ENCODE measurements around the gene POLA1. TPM values are rescaled to one million over a fixed set of nuclear protein-coding genes. Genes with fewer than 3 reads are reported as not detected.

The POLA1 gene
- total RNA-seq, 2 donors from 2014 or later, result 23.2 to 54.3 TPM

GRCh38 chrX:24999511-24999910, 305.8 kb downstream of the POLA1 start:
- H3K4me3 Mint-ChIP-seq, result no peak overlapping the region
- peaks cover 16 to 26% of the 10 kb centered on the region in 2 donors for H3K27me3 Mint-ChIP-seq
- peaks cover 5 to 7% of the 10 kb centered on the region in 2 donors for H3K4me1 Mint-ChIP-seq (ENCODE audit: low read depth in 2 of 2)
- H3K27ac Mint-ChIP-seq, result no peak overlapping the region
- ATAC-seq (no peak), DNase-seq (ENCODE audit: low spot score) (no peak)
- H3K9me3 Mint-ChIP-seq, result no peaks in the 10 kb centered on the region
- H3K36me3 Mint-ChIP-seq, result no peaks in the 10 kb centered on the region

- peaks cover 26 to 37% of the 10 kb centered on the region in 2 donors for H3K27me3 Mint-ChIP-seq
- peaks cover 5 to 9% of the 10 kb centered on the region in 2 donors for H3K4me1 Mint-ChIP-seq (ENCODE audit: low read depth in 2 of 2)
- H3K9me3 Mint-ChIP-seq, result no peaks in the 10 kb centered on the region
- H3K27ac Mint-ChIP-seq, result no peak overlapping the region
- H3K36me3 Mint-ChIP-seq, result no peaks in the 10 kb centered on the region
- no peak overlapping the region for H3K4me3 Mint-ChIP-seq
- DNase-seq (ENCODE audit: low spot score) (no peak), ATAC-seq (peak in 1 of 2 donors; percentile 36)
These were observed 308.3 kb downstream of the POLA1 start for GRCh38 chrX:25001808-25002660.

GRCh38 chrX:25002661-25003020, 308.9 kb downstream of the POLA1 start:
- no peak for ATAC-seq
- H3K27ac Mint-ChIP-seq, result no peak overlapping the region
- no peak for DNase-seq (ENCODE audit: low spot score)
- H3K4me3 Mint-ChIP-seq, result no peak overlapping the region
- H3K9me3 Mint-ChIP-seq, result no peaks in the 10 kb centered on the region
- H3K4me1 Mint-ChIP-seq (ENCODE audit: low read depth in 2 of 2), result peaks cover 5 to 9% of the 10 kb centered on the region in 2 donors
- H3K27me3 Mint-ChIP-seq, result peaks cover 26 to 38% of the 10 kb centered on the region in 2 donors
- H3K36me3 Mint-ChIP-seq, result no peaks in the 10 kb centered on the region

GRCh38 chrX:25003066-25003849, 309.5 kb downstream of the POLA1 start:
- DNase-seq (ENCODE audit: low spot score) (no peak), ATAC-seq (no peak)
- H3K27me3 Mint-ChIP-seq, result peaks cover 26 to 43% of the 10 kb centered on the region in 2 donors
- H3K4me1 Mint-ChIP-seq (ENCODE audit: low read depth in 2 of 2), result peaks cover 5 to 9% of the 10 kb centered on the region in 2 donors
- H3K9me3 Mint-ChIP-seq, result no peaks in the 10 kb centered on the region
- no peak overlapping the region for H3K27ac Mint-ChIP-seq
- peak overlapping the region; percentile 47 for H3K4me3 Mint-ChIP-seq
- no peaks in the 10 kb centered on the region for H3K36me3 Mint-ChIP-seq

GRCh38 chrX:25004040-25004439, 310.3 kb downstream of the POLA1 start:
- peaks cover 5 to 9% of the 10 kb centered on the region in 2 donors for H3K4me1 Mint-ChIP-seq (ENCODE audit: low read depth in 2 of 2)
- no peaks in the 10 kb centered on the region for H3K36me3 Mint-ChIP-seq
- peaks cover 26 to 41% of the 10 kb centered on the region in 2 donors for H3K27me3 Mint-ChIP-seq
- H3K9me3 Mint-ChIP-seq, result no peaks in the 10 kb centered on the region
- no peak for DNase-seq (ENCODE audit: low spot score)
- ATAC-seq, result no peak
- no peak overlapping the region for H3K4me3 Mint-ChIP-seq
- no peak overlapping the region for H3K27ac Mint-ChIP-seq

- ATAC-seq (peak in 1 of 2 donors; percentile 29), DNase-seq (ENCODE audit: low spot score) (no peak)
- Mint-ChIP-seq H3K4me1 (ENCODE audit: low read depth in 2 of 2) (peaks cover 5 to 9% of the 10 kb centered on the region in 2 donors), H3K27me3 (peaks cover 26 to 41% of the 10 kb centered on the region in 2 donors), H3K9me3 (no peaks in the 10 kb centered on the region), H3K27ac (no peak overlapping the region), H3K36me3 (no peaks in the 10 kb centered on the region), H3K4me3 (no peak overlapping the region)
These were observed 310.8 kb downstream of the POLA1 start for GRCh38 chrX:25004485-25005032.

- DNase-seq (ENCODE audit: low spot score), result no peak
- H3K27me3 Mint-ChIP-seq, result peaks cover 27 to 42% of the 10 kb centered on the region in 2 donors
- H3K4me1 Mint-ChIP-seq (ENCODE audit: low read depth in 2 of 2), result peaks cover 5 to 9% of the 10 kb centered on the region in 2 donors
- no peak overlapping the region for H3K4me3 Mint-ChIP-seq
- H3K27ac Mint-ChIP-seq, result no peak overlapping the region
- ATAC-seq, result no peak
- H3K9me3 Mint-ChIP-seq, result no peaks in the 10 kb centered on the region
- no peaks in the 10 kb centered on the region for H3K36me3 Mint-ChIP-seq
These were observed 311.3 kb downstream of the POLA1 start for GRCh38 chrX:25005034-25005381.

GRCh38 chrX:25005382-25006185, 311.9 kb downstream of the POLA1 start:
- Mint-ChIP-seq H3K4me1 (ENCODE audit: low read depth in 2 of 2) (peaks cover 5 to 9% of the 10 kb centered on the region in 2 donors), H3K4me3 (no peak overlapping the region), H3K9me3 (no peaks in the 10 kb centered on the region), H3K27ac (no peak overlapping the region), H3K27me3 (peaks cover 33 to 48% of the 10 kb centered on the region in 2 donors), H3K36me3 (no peaks in the 10 kb centered on the region)
- DNase-seq (ENCODE audit: low spot score) (no peak), ATAC-seq (no peak)

- Mint-ChIP-seq H3K4me3 (no peak overlapping the region), H3K9me3 (no peaks in the 10 kb centered on the region), H3K27me3 (peaks cover 37 to 44% of the 10 kb centered on the region in 2 donors), H3K36me3 (no peaks in the 10 kb centered on the region), H3K27ac (no peak overlapping the region), H3K4me1 (ENCODE audit: low read depth in 2 of 2) (peaks cover 5 to 12% of the 10 kb centered on the region in 2 donors)
- DNase-seq (ENCODE audit: low spot score) (no peak), ATAC-seq (no peak)
These were observed 312.9 kb downstream of the POLA1 start for GRCh38 chrX:25006586-25007058.

GRCh38 chrX:25007059-25008053, 313.6 kb downstream of the POLA1 start:
- Mint-ChIP-seq H3K27me3 (peaks cover 37 to 41% of the 10 kb centered on the region in 2 donors), H3K27ac (no peak overlapping the region), H3K36me3 (no peaks in the 10 kb centered on the region), H3K4me1 (ENCODE audit: low read depth in 2 of 2) (peaks cover 5 to 12% of the 10 kb centered on the region in 2 donors), H3K4me3 (no peak overlapping the region), H3K9me3 (no peaks in the 10 kb centered on the region)
- ATAC-seq (no peak), DNase-seq (ENCODE audit: low spot score) (no peak)

GRCh38 chrX:25009407-25009806, 315.7 kb downstream of the POLA1 start:
- DNase-seq (ENCODE audit: low spot score), result no peak

More at GRCh38 chrX:25009407-25009806, 315.7 kb downstream of the POLA1 start:
- Mint-ChIP-seq H3K9me3 (no peaks in the 10 kb centered on the region), H3K27ac (no peak overlapping the region), H3K4me3 (no peak overlapping the region), H3K36me3 (no peaks in the 10 kb centered on the region), H3K27me3 (peaks cover 30 to 41% of the 10 kb centered on the region in 2 donors), H3K4me1 (ENCODE audit: low read depth in 2 of 2) (peaks cover 5 to 14% of the 10 kb centered on the region in 2 donors)
- no peak for ATAC-seq

All from natural killer cell treated with Interleukin-12 subunit alpha and Interleukin-12 subunit beta and Interleukin-15 and Interleukin-18, amount 100 ng/mL, for 72 hours (primary cell).